Smooth muscle cell (in vitro differentiated cells): ENCODE measurements around the gene KHDRBS1. TPM values are rescaled to one million over a fixed set of nuclear protein-coding genes. Genes with fewer than 3 reads are reported as not detected.

Experiments used
- DNase-seq: peaks from one replicate; lab custom pipeline; 2025; ENCODE audit not compliant: unreplicated experiment; lab: John Stamatoyannopoulos, UW
- H2AFZ ChIP-seq: fragments of 200-600 bp; sonication (generic); 2 replicates; pipeline ENCODE4 v1.6.0; 2016; ENCODE audit warnings: antibody characterized with exemption, low read depth, mild to moderate bottlenecking
- H3F3A ChIP-seq: fragments of 200-600 bp; sonication (generic); 2 replicates; pipeline ENCODE4 v1.6.0; 2017; ENCODE audit warnings: antibody characterized with exemption, low read depth
- H3K27ac ChIP-seq: fragments of 200-600 bp; sonication (generic); 2 replicates; pipeline ENCODE4 v1.5.1; 2016; ENCODE audit warnings: low read depth, mild to moderate bottlenecking
- H3K27me3 ChIP-seq: fragments of 200-600 bp; sonication (generic); 2 replicates; pipeline ENCODE4 v1.6.1; 2016; ENCODE audit warnings: low read depth, mild to moderate bottlenecking
- H3K36me3 ChIP-seq: fragments of 200-600 bp; sonication (generic); 2 replicates; pipeline ENCODE4 v1.5.1; 2016; ENCODE audit warnings: low read depth
- H3K4me1 ChIP-seq: fragments of 200-600 bp; sonication (generic); 2 replicates; pipeline ENCODE4 v1.5.1; 2016; ENCODE audit warnings: low read depth
- H3K4me2 ChIP-seq: fragments of 200-600 bp; sonication (generic); 2 replicates; pipeline ENCODE4 v1.6.0; 2016; ENCODE audit warnings: mild to moderate bottlenecking
- H3K4me3 ChIP-seq: fragments of 200-600 bp; sonication (generic); 2 replicates; pipeline ENCODE4 v1.5.1; 2016; ENCODE audit warnings: mild to moderate bottlenecking
- H3K79me2 ChIP-seq: fragments of 200-600 bp; sonication (generic); 2 replicates; pipeline ENCODE4 v1.6.0; 2016; ENCODE audit warnings: low read depth, mild to moderate bottlenecking
- H3K9ac ChIP-seq: fragments of 200-600 bp; sonication (generic); 2 replicates; pipeline ENCODE4 v1.6.0; 2016; ENCODE audit warnings: low read depth
- H3K9me3 ChIP-seq: fragments of 200-600 bp; sonication (generic); replicated peaks from 2 replicates; pipeline ENCODE4 v1.5.1; 2016; ENCODE audit warnings: low read depth
- H4K20me1 ChIP-seq: fragments of 200-600 bp; sonication (generic); 2 replicates; pipeline ENCODE4 v1.6.0; 2016; ENCODE audit warnings: low read depth
- WGBS: methylation state at CpG from one replicate; pipeline ENCODE4 v1.1.7; 2016; ENCODE audit warnings: low lambda C conversion rate; 5-methylcytosine and 5-hydroxymethylcytosine counted together
- polyA plus RNA-seq: library from polyadenylated mRNA; unstranded; fragments of >200 nt; fragmentation: Nextera tagmentation; extraction: Ambion mirVana; gene quantifications from 2 replicates; pipeline ENCODE4 v1.2.1, GENCODE V29; 2016
- total RNA-seq: library from RNA; depleted of rRNA; stranded (reverse); fragments of >200 nt; gene quantifications from 2 replicates; pipeline ENCODE4 v1.2.3, GENCODE V29; 2014
- TF ChIP-seq, protein P1 (sequence below): fragments of 200-600 bp; sonication (generic); IDR thresholded peaks from 2 replicates; pipeline ENCODE4 v1.5.1; 2017; ENCODE audit warnings: borderline replicate concordance, mild to moderate bottlenecking, antibody characterized with exemption; ENCODE audit not compliant: insufficient read depth, poor library complexity, severe bottlenecking

The KHDRBS1 gene
- total and polyA plus RNA-seq, 2 experiments from 2014 or later, result 80.4 to 85.0 TPM

DNA sequence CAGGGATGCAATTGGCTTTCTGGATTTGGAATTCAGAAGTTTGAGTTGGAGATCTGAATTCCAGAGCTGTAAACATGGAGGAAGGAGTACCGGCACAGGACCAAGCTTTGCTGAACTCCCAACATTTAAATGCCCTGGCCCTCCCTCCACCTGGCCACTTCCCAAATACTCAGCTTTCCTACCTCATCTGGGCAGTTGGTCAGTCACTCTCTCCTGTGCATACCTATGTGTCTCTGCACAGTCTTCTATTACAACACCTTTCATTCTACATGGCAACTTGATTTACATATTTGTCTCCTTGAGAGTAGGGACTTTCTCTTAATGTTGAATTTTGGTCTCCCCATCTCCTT, 6.1 kb upstream of the KHDRBS1 start:
- Histone ChIP-seq H3K9ac (no peak overlapping the region), H3K4me2 (no peak overlapping the region), H2AFZ (no peak overlapping the region), H3F3A (no peaks in the 10 kb centered on the region), H3K4me1 (peaks cover under 1% of the 10 kb centered on the region), H3K4me3 (no peak overlapping the region), H3K79me2 (no peaks in the 10 kb centered on the region), H4K20me1 (no peaks in the 10 kb centered on the region), H3K27me3 (no peaks in the 10 kb centered on the region), H3K9me3 (no peaks in the 10 kb centered on the region), H3K27ac (no peak overlapping the region), H3K36me3 (no peaks in the 10 kb centered on the region)
- TF ChIP-seq, protein P1, sequence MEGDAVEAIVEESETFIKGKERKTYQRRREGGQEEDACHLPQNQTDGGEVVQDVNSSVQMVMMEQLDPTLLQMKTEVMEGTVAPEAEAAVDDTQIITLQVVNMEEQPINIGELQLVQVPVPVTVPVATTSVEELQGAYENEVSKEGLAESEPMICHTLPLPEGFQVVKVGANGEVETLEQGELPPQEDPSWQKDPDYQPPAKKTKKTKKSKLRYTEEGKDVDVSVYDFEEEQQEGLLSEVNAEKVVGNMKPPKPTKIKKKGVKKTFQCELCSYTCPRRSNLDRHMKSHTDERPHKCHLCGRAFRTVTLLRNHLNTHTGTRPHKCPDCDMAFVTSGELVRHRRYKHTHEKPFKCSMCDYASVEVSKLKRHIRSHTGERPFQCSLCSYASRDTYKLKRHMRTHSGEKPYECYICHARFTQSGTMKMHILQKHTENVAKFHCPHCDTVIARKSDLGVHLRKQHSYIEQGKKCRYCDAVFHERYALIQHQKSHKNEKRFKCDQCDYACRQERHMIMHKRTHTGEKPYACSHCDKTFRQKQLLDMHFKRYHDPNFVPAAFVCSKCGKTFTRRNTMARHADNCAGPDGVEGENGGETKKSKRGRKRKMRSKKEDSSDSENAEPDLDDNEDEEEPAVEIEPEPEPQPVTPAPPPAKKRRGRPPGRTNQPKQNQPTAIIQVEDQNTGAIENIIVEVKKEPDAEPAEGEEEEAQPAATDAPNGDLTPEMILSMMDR, result no peak
- no peak for DNase-seq
- 92% methylated on average over 1 of the region's 1 CpG for WGBS

DNA sequence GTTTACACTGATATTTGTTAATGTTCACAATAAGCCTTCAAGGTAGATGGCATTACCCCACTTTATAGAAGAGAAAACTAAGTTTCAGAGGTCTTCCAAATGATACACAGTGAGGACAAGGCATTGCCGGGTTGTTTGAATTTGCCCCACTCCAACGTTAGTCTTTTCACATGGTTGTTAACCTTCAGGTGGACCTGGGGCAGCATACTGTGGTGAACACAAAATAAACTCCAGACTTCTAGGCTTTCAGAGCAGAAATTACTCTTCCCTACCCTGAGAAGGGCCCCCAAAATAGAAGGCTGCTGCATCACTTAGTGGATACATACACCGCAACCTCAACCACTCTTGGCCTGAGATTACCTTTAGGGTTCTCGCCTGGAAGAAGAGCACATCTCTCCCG, 3.4 kb upstream of the KHDRBS1 start:
- Histone ChIP-seq H3K9ac (no peak overlapping the region), H3K27me3 (no peaks in the 10 kb centered on the region), H2AFZ (no peak overlapping the region), H3K9me3 (no peaks in the 10 kb centered on the region), H4K20me1 (no peaks in the 10 kb centered on the region), H3K27ac (no peak overlapping the region), H3K79me2 (peaks cover 15% of the 10 kb centered on the region), H3K4me2 (no peak overlapping the region), H3K4me3 (no peak overlapping the region), H3K36me3 (no peaks in the 10 kb centered on the region), H3F3A (no peaks in the 10 kb centered on the region), H3K4me1 (peaks cover 6% of the 10 kb centered on the region)
- TF ChIP-seq, protein P1, result no peak
- DNase-seq, result no peak
- WGBS, result 88% methylated on average over 5 of the region's 5 CpGs

DNA sequence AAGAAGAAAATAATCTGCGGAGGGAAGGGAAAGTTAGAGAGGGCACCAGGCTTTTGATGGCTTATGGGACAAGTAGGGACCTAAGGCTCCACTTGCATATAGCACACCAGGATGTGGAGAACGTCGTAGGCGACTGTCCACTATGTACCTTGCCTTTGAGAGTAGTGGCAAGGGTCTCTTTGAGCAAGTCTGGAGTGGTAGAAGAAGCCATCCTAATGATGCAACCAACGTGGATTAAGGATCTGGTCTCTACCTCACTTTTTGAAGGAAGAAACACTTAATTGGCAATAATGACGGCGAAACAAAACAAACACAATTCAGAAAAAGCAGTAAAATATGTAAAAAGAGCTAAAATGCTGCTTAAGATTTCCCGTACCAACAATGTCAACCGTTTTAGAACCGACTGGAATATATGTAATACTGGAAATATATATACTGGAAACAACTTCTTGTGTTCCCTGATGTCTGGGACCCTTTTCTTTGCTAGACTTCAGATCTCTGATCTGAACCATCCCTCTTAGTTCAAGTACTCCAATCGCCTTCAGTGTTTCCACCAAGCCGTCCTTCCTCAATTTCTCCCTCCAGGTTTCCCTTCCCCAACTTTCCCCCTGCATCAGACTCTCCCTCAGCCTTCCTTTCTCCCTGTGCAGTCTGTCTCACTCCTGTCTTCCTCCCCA, 821 bp upstream of the KHDRBS1 start:
- H3K4me3 ChIP-seq, result peak overlapping the region; percentile 90
- peak overlapping the region; percentile 83 for H2AFZ ChIP-seq
- no peaks in the 10 kb centered on the region for H3K27me3 ChIP-seq
- H3K4me1 ChIP-seq, result peaks cover 24% of the 10 kb centered on the region
- H3F3A ChIP-seq, result no peaks in the 10 kb centered on the region
- no peak for DNase-seq
- peak overlapping the region; percentile 83 for H3K9ac ChIP-seq
- peaks cover 41% of the 10 kb centered on the region for H3K79me2 ChIP-seq
- H4K20me1 ChIP-seq, result no peaks in the 10 kb centered on the region
- WGBS, result 66% methylated on average over 12 of the region's 12 CpGs
- TF ChIP-seq, protein P1, result no peak
- no peaks in the 10 kb centered on the region for H3K36me3 ChIP-seq
- no peaks in the 10 kb centered on the region for H3K9me3 ChIP-seq
- H3K4me2 ChIP-seq, result peak overlapping the region; percentile 87
- H3K27ac ChIP-seq, result peak overlapping the region; percentile 88
